Endometrial microvascular endothelial cells (primary cell): ENCODE results near the gene MYL10. TPM values are rescaled to one million over a fixed set of nuclear protein-coding genes. Genes with fewer than 3 reads are reported as not detected.

ENCODE experiments used
- in situ Hi-C: cut with HindIII; loops from 2 replicates; pipeline ENCODE4 v1.10.0; 2017; ENCODE audit warnings: low sequenced_read_pairs, low pct_unique_long_range_greater_than_20kb; ENCODE audit errors: inconsistent ontology term
- total RNA-seq: library from RNA; depleted of rRNA; stranded (reverse); fragments of >200 nt; gene quantifications from one replicate; pipeline ENCODE4 v1.2.3, GENCODE V29; 2015; ENCODE audit errors: inconsistent ontology term

The MYL10 gene
- total RNA-seq, 1 donor from 2014 or later = not detected

GRCh38 chr7:101586906-101587677 is 42.0 kb downstream of the MYL10 start:
- in situ Hi-C loops = no loop called here

- in situ Hi-C loops = no loop called here
These were observed 42.8 kb downstream of the MYL10 start for GRCh38 chr7:101586078-101586905.

DNA sequence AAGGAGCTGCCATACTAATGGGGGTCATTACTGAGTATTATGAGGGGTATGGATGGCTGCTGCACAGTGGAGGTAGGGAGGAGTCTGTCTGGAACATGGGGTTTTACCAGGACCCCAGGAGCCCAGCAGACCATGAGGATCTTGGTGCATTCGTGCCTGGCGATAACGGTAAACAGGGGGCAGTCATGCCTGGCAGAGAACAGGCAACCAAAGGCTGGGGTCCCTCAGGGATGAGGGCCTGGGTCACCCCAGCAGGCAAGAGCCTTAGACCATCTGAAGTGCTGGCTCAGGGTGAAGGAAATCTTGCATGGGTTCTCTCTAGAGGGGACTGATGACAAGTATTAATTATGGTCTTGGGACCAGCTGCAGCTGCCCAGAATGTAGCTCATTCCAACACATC is 46.1 kb downstream of the MYL10 start:
- in situ Hi-C loops = no loop called here

DNA sequence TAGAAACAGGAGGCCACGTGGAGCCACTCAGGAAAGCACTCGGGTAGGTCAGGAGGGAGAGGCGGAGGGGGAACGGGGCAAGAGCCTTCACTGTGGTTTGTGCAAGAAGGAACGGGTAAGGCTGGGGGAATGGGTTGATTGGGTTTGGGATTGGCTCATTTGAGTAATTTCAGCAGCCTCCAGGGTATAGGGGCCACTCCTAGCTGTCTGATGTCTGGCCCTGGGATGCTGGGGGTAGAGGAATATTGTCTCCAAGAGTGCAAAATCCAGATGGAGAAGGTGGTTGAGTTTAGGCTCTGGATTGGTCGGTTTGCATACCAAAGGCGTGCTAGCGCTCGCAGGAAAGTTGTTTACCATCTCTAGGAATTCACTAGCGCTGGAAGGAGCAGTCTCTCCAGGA is 47.2 kb downstream of the MYL10 start:
- in situ Hi-C loops = no loop called here

DNA sequence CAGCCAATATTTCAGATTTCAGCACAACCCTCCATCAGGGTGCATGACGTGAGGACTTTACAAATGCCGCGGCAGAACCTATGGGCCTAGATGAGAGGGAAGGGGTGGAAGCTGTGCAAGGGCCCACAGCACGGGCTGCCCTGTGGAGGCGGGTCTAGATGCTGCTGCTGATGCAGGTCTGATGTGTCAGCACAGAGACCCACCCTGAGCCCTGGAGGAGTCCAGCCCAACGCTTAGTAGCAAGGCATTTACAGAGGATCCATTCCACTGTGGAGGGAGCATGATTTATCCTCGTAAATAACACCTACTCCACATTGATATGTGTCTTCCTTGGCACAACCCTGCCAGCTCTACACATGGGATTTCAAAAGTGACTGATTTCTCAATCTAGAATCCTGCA is 48.5 kb downstream of the MYL10 start:
- in situ Hi-C loops = no loop called here

DNA sequence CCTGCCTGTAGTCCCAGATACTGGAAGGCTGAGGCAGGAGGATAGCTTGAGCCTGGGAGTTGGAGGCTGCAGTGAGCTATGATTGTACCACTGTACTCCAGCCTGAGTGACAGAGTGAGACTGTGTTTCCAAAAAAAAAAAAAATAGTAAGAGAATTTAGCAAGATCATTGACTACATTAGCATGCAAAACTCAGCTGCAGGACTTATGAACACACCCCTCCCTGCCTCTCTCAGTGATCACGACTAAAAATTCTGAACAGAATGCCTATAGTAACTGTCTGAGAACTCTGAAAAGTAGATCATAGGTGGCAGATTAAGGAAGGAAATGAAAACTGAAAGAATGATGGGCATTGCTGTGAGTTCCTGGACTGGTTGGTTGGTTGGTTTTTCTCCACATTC is 50.5 kb downstream of the MYL10 start:
- in situ Hi-C loops = no loop called here

DNA sequence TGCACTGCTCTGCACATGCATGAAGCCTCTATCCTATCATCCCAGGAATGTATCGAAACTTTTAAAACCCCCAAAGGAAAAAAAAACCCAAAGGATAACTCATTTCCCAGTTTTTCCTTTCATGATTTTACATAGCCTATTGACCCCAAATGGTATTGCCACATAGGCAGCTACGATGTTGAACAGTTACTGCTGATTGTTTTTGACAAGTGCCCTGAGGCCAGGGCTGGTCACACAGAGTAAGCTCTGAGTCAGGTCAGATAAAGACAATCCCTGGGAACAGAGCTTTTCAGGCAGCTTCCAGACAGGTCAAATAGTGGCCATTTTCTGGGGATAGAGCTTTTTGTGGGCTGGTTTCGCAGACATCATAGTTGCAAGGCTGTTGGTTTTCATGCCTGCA is 52.1 kb downstream of the MYL10 start:
- in situ Hi-C loops = no loop called here

DNA sequence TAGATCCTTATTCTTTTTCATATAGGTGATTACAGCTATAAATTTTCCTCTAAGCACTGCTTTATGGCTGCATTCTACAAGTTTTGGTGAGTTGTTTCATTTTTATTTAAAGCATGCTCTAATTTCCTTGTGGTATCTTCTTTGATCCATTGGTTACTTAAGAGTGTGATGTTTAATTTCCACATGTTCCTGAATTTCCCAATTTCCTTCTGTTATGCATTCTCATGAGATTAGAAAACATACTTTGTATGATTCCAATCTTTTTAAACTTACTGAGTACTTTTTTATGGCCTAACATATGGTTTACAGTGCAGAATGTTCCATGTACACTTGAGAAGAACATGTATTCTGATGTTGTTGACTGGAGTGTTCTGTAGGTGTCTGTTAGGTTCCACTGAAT is 53.4 kb downstream of the MYL10 start:
- in situ Hi-C loops = no loop called here

DNA sequence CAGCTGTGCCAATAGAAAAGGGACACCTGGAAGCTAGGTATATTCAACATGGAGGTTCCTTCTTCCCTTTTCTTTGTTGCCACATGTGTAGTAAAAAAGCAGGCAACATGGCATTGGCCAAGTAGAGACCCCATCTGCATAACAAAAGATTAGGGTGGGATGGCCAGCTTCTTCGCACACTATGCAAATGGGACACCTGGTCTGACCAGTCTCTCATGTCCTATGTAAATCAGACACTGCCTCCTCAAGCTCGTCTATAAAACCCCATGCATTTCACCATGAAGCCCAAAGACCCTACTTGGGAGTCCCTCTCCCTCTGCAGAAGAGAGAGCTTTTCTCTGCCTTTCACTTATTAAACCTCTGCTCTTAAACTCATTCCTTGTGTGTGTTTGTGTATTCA is 53.9 kb downstream of the MYL10 start:
- in situ Hi-C loops = no loop called here

GRCh38 chr7:101572156-101572555 is 56.9 kb downstream of the MYL10 start:
- in situ Hi-C loops = no loop called here

- in situ Hi-C loops = no loop called here
These were observed 61.9 kb downstream of the MYL10 start for GRCh38 chr7:101567230-101567629.

- in situ Hi-C loops = no loop called here
These were observed 63.4 kb downstream of the MYL10 start for GRCh38 chr7:101565601-101566209.

DNA sequence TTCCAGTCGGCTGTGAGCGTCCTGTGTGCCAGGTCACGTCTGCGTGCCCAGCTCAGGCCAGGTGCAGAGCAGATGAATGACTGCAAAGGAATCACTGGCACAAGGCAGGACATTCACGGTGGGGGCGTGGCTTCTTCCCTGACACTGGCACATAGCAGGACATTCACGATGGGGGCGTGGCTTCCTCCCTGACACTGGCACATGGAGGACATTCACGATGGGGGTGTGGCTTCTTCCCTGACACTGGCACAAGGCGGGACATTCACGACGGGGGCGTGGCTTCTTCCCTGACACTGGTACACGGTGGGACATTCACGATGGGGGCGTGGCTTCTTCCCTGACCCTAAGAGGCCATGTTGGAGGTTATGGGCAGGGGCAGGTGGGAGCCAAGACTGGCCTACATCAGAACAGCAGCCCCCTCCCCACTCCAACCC is 64.3 kb downstream of the MYL10 start:
- in situ Hi-C loops = no loop called here

GRCh38 chr7:101563943-101564777 is 64.9 kb downstream of the MYL10 start:
- in situ Hi-C loops = no loop called here

Other genes starting within 250 kb of the MYL10 start
- 14.9 TPM for gene CUX1, start 188.3 kb upstream of the MYL10 start, total RNA-seq